HG02763 (cell line): Measurements from ENCODE around the gene LKAAEAR1.

Experiments
- ATAC-seq: cut with Tn5 transposase; IDR thresholded peaks from one replicate; pipeline ENCODE4 v1.9.1; 2021; ENCODE audit warnings: mild to moderate bottlenecking, moderate library complexity; ENCODE audit not compliant: unreplicated experiment

LKAAEAR1 gene

GRCh38 chr20:64111841-64112641, 27.8 kb upstream of the LKAAEAR1 start:
- ATAC-seq = no peak

GRCh38 chr20:64110411-64111068, 26.3 kb upstream of the LKAAEAR1 start:
- no peak for ATAC-seq

DNA sequence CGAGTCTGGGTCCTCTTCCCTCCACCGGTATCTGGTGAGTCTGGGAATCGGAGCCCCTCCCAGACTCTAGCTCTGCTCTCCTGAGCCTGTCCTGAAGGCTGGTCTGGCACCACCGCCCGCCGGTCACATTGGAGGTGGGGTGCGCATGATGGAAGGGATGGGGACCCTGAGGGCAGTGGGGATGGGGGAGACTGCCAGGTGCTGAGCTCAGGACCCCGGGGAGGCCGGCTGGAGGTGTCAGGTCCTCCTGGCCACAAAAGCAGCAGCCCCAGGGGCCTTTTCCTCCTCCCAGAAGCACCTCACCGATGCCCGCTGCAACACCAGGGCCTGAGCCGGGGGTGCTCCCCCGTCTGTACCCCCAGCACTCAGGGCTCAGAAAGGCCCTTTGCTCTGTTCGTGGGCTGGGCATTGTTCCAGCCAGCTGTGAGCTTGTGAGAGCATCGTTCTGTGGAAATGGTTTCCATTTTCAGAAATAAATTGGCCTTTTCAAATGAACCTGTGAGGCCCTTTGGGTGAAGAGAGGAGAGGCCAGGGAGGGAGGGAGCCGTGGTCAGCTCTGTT, 25.7 kb upstream of the LKAAEAR1 start:
- no peak for ATAC-seq

GRCh38 chr20:64108731-64109681, 24.8 kb upstream of the LKAAEAR1 start:
- ATAC-seq = no peak

DNA sequence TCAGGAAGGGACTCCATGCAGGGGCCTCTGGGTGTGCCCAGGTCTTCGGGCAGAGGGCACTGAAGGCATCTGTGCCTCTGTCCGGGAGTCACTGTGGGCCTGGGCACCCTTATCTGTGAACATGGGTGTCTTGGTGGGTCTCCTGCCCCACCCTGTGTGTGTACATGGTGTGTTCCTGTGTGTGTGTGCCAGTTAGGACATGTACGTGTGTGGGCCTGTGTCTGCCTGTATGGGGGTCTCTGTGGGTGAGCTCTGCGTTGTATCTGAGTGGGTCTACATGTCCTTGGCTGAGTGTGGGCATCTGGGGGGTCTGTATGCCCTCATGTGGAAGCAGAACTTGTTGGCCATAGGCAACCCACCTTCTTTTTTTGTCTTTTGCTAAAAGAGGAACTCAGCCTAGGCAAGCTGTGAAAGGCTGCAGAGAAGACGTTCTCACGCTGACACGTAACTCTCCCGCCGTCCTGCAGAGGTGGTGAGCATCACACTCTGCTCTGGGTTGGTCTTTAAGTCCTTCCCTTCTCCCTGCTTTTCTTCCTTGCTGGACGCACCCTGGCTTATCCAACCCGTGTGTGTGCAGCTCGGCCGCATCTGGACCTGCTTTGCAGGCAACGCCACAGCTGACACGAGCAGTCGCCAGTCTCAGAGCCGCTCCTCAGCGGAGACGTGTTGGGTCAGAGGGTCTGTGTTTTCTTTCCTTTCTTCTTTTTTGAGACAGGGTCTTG, 23.7 kb upstream of the LKAAEAR1 start:
- ATAC-seq = no peak

GRCh38 chr20:64106981-64107735, 23.0 kb upstream of the LKAAEAR1 start, which contains the start of gene NPBWR2:
Gene NPBWR2 (minus strand): TSS chr20:64107565. CDS start chr20:64106831, 734 bp downstream.
- ATAC-seq = no peak

DNA sequence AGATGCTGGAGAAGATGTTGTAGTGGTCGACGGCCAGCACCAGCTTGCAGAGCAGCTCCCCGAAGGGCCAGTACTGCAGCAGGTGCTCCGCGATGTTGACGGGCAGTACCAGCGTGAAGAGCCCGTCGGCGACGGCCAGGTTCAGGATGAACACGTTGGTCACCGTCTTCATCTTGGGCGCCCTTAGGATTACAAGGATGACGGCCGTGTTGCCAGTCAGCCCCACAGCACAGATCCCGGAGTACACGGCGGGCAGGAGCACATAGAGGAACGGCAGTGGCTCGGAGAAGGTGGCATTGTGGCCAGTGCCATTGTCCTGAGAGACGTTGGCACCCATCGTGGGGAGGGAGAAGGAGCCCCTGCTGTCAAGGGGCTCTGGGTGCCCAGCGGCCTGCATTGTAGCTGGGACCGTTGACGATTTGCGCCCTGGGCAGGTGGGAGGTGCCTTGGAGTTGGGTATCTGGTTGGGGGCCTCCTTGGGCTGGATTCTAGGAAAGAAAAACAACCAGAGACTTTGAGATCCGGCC, 22.3 kb upstream of the LKAAEAR1 start:
- ATAC-seq = no peak

DNA sequence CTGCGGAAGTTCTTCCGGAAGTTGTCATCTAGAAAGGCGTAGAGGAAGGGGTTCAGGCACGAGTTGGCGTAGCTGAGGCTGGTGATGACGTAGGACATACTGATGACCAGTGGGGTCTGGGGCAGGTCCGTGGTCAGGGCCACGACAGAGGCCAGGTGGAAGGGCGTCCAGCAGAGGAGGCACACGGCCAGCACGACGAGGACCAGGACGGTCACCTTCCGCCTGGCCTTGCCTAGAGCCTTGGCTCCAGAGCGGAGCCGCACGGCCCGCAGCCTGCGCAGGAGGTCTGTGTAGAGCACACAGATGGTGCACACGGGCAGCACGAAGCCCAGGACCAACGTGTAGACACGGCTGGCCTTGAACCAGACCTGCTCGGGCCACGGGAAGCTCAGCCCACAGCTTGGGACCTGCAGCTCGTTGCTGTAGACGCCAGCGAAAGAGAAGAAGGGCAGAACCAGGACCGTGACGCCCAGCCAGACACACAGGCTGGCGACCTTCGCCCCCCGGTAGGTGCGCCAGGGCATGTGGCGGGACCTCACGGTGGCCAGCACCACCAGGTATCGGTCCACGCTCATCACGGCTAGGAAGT, 21.7 kb upstream of the LKAAEAR1 start:
- no peak for ATAC-seq

DNA sequence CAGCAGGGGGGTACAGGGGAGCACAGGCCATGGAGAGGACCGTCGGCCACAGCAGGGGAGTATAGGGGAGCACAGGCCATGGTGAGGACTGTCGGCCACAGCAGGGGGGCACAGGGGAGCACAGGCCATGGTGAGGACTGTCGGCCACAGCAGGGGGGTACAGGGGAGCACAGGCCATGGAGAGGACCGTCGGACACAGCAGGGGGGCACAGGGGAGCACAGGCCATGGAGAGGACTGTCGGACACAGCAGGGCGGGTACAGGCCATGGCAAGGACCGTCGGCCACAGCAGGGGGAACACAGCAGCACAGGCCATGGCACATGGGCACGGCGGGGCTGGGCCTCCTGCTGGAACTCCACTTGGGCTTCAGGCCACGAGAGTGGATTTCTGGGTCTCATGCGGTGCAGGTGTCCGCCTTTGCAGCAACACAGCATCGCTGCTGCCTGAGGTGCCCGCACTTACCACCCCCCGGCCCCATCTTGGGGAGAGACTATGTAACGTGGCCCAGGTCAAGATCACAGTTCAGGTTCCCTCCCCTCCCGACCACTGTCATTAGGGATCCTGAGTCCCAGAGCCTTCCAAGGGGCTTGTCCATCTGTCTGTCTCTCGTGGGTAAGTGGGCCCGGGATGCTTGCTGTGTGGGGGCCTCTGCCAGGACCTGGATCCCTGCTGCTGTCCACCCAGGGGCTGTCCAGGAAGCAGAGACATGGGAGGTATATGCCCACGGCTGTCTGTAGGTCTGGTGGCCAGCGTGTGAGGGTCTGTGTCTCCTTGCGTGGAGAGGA, 20.7 kb upstream of the LKAAEAR1 start:
- no peak for ATAC-seq

DNA sequence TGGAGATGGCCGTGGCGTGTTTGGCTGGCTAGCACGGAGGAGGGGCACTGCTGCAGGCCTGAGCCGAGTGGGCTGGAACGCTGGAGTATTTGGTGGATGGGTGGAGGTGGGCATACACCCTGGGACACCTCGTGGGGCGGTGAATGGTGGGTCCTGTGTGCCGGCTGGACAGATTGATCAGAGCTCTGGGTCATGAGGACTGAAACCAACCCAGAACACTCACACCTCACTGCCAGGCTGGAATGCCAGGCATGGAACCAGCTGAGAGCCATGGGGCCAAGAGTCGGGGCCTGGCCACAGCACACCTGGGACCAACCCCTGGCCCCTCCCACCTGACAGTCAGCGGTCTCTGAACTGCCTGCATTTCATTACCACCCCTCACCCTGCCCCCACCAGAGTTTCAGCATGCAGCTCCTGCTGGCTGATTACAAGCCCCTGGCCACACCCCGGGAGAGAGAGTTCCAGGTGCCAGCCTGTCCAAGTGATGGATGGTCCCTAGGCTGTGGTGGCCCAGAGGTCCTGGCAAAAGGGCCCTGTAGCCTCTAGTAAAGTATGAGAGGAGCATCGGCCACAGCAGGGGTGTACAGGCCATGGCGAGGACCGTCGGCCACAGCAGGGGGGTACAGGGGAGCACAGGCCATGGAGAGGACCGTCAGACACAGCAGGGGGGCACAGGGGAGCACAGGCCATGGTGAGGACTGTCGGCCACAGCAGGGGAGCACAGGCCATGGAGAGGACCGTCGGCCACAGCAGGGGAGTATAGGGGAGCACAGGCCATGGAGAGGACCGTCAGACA, 19.9 kb upstream of the LKAAEAR1 start:
- ATAC-seq = no peak

DNA sequence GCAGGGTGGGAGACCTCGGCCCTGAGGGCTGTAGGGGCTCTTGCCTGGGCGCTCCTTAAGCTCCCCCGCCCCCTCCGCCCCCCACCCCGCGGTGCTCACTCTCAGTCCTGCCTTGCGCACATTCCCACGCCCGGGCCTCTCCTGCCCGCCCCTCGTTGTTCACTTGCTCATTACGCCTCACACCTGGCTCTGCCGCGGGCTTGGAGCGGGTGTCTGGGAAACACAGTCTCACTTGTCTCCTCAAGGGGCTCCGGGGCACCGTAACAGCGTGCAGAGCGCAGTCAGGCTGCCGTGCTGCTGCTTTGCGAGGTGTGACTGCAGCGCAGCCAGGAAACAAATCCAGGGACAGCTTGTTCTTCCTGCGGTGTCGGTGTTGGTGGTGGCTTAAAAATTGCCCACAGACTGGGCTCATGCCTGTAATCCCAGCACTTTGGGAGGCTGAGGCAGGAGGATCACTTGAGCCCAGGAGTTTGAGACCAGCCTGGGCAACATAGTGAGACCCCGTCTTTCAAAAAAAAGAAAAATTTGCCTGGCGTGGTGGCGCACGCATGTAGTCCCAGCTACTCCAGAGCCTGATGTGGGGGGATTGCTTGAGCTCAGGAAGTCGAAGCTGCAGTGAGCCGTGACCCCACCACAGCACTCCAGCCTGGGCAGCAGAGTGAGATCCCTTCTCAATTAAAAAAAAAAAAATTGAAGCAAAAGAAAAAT, 18.6 kb upstream of the LKAAEAR1 start:
- no peak for ATAC-seq

DNA sequence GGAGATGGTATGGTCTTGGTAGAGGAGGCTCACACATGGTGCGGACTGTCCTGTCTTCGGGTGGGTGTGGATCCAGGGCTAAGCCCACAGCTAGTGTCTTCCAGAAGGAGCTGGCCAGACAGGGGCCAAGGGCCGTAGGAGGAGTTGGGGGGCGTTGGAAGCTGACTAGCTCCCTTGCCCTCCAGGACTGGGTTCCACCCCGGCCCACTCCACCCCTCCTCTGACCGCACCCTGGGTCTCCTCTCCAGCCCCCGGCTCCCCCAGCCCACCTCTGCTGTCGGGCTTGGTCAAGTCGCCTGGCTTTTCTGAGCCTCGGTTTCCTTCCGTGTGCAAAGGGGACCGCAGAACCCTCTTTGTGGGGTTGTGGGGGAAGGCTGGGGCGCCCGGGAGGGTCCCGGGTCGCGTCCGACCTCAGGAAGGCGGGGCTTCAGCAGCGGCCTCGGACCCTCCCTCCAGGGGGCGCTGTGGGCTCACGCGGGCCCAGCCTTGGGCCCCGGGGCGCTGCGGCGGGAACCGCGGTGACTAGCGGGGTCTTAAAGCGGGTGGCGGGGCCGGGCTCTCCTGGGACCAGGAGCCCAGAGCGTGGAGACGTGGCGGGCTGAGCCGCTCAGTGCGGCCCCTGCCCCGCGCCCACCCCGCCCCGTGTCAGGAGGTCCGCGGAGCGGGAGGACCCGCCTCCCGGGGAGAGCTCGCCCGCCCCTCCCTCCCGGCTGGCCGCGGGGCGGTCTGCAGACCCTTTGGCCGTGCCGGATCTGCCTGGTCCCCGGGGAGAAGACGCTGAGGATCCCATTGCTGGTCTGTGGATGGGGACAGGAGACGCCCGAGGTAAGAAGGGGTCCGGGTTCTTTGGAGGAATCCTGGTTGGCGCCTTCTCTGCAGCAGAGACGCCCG, 17.8 kb upstream of the LKAAEAR1 start:
- no peak for ATAC-seq

DNA sequence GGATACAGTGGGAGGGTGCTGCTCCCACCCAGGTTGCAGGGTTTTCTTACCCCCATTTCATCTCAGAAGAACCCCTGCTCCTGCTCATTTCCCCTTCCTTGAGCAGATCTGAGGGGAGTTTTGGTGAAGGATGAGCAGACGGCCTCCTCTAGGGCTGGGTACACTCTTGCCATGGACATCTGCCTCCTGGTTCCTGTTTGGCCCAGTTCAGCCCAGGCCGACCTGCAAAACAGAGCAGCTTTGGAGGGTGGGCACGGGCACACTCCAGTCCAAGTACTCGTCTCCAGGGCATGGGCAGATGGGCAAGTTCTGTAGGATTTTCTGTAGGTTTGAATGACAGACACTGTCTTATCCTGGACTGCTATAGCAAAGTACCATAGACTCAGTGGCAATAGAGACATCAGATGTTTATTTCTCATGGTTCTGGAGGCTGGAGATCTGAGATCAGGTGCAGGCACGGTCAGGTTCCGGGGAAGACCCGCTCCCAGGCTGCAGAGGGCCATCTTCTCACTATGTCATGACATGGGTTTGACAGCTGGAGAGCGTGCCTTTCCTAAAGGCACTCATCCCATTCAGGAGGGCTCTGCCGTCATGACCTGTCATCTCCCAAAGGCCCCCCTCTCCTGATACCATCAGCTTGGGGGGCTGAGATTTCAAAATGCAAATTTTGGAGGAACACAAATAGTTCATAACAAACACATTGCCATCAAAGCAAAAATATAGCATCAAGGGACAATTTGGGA, 16.9 kb upstream of the LKAAEAR1 start:
- no peak for ATAC-seq

DNA sequence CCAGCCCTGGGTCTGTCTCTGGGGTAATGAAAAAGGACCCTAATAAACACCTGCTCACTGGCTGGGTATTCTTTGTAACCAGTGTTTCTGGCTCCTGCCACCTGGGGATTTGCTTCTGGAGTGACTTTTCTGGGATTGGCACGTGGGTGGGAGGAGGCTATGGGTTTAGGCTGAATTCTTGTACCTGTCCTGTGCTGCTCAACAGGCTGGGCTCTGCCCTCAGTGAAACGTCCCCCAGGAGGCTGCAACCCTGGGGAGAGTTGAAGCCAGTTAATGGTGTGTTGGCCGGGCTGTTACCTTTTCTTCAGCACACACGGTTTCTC, 16.3 kb upstream of the LKAAEAR1 start:
- ATAC-seq = no peak

GRCh38 chr20:64099880-64100565, 15.8 kb upstream of the LKAAEAR1 start:
- no peak for ATAC-seq
